SK-N-SH treated with all-trans-retinoic acid at 6 μM for 48 hours (cell line): ENCODE measurements around the gene MBTD1.
A peak's percentile ranks its signal among the peaks of the same experiment; 100 is the strongest.

ENCODE experiments used
- ATAC-seq: fragments of 200-7000 bp; cut with Tn5 transposase; 3 replicates; pipeline ENCODE4 v1.9.1; 2020; ENCODE audit warnings: mild to moderate bottlenecking, moderate library complexity
- BACH2 ChIP-seq: fragments of 250-450 bp; sonication (Bioruptor Pico); IDR thresholded peaks from 2 replicates; pipeline ENCODE4 v1.9.0; 2021; ENCODE audit warnings: mild to moderate bottlenecking, borderline replicate concordance
- CREB5 ChIP-seq: fragments of 250-450 bp; sonication (Bioruptor Pico); IDR thresholded peaks from 2 replicates; pipeline ENCODE4 v1.5.1; 2020; ENCODE audit warnings: low read depth, mild to moderate bottlenecking, moderate library complexity
- CSRNP3 ChIP-seq: fragments of 250-450 bp; sonication (Bioruptor Pico); IDR thresholded peaks from 2 replicates; pipeline ENCODE4 v1.5.1; 2021; ENCODE audit warnings: mild to moderate bottlenecking, moderate library complexity
- ISL1 ChIP-seq: fragments of 250-450 bp; sonication (Bioruptor Pico); IDR thresholded peaks from 2 replicates; pipeline ENCODE4 v2.1.2; 2022; ENCODE audit warnings: mild to moderate bottlenecking, moderate library complexity
- PATZ1 ChIP-seq: fragments of 250-450 bp; sonication (Bioruptor Pico); IDR thresholded peaks from 2 replicates; pipeline ENCODE4 v1.8.0; 2020; ENCODE audit warnings: mild to moderate bottlenecking, moderate library complexity, borderline replicate concordance
- POU6F1 ChIP-seq: fragments of 250-450 bp; sonication (Bioruptor Pico); IDR thresholded peaks from 2 replicates; pipeline ENCODE4 v1.8.0; 2021; ENCODE audit warnings: low read depth, mild to moderate bottlenecking, moderate library complexity, borderline replicate concordance
- RARB ChIP-seq: fragments of 250-450 bp; sonication (Bioruptor Pico); IDR thresholded peaks from 2 replicates; pipeline ENCODE4 v1.8.0; 2021; ENCODE audit warnings: mild to moderate bottlenecking, moderate library complexity
- SNAI2 ChIP-seq: fragments of 250-450 bp; sonication (Bioruptor Pico); IDR thresholded peaks from 2 replicates; pipeline ENCODE4 v1.5.0; 2020; ENCODE audit warnings: mild to moderate bottlenecking, moderate library complexity
- TCF4 ChIP-seq: fragments of 250-450 bp; sonication (Bioruptor Pico); IDR thresholded peaks from 2 replicates; pipeline ENCODE4 v1.8.0; 2021; ENCODE audit warnings: mild to moderate bottlenecking, moderate library complexity, borderline replicate concordance
- TSHZ2 ChIP-seq: fragments of 250-450 bp; sonication (Bioruptor Pico); IDR thresholded peaks from 2 replicates; pipeline ENCODE4 v1.5.0; 2020; ENCODE audit warnings: mild to moderate bottlenecking, moderate library complexity
- ZC3H10 ChIP-seq: fragments of 250-450 bp; sonication (Bioruptor Pico); IDR thresholded peaks from 2 replicates; pipeline ENCODE4 v1.5.1; 2021; ENCODE audit warnings: mild to moderate bottlenecking, moderate library complexity
- ZFP3 ChIP-seq: fragments of 250-450 bp; sonication (Bioruptor Pico); IDR thresholded peaks from 2 replicates; pipeline ENCODE4 v1.5.0; 2020; ENCODE audit warnings: mild to moderate bottlenecking, moderate library complexity
- ZFP30 ChIP-seq: fragments of 450-650 bp; formaldehyde crosslinking; IDR thresholded peaks from 2 replicates; pipeline ENCODE4 v1.5.0; 2022; ENCODE audit warnings: mild to moderate bottlenecking, moderate library complexity
- ZNF565 ChIP-seq: fragments of 450-650 bp; formaldehyde crosslinking; conservative IDR thresholded peaks from 2 replicates; pipeline ENCODE4 v1.5.0; 2020; ENCODE audit warnings: low read depth, mild to moderate bottlenecking, moderate library complexity
- ZNF70 ChIP-seq: fragments of 450-650 bp; formaldehyde crosslinking; IDR thresholded peaks from 2 replicates; pipeline ENCODE4 v1.5.0; 2020; ENCODE audit warnings: mild to moderate bottlenecking, moderate library complexity
- ZNF8 ChIP-seq: fragments of 450-650 bp; formaldehyde crosslinking; IDR thresholded peaks from 2 replicates; pipeline ENCODE4 v1.5.0; 2020; ENCODE audit warnings: mild to moderate bottlenecking, moderate library complexity

Gene MBTD1

GRCh38 chr17:51154176-51154575 lies 105.7 kb downstream of the MBTD1 start:
- ATAC-seq, result peak; percentile 35
- no peak for TF ChIP-seq ZFP30
- TF ChIP-seq ZNF565 (CRISPR knock-in tag), result no peak

GRCh38 chr17:51153210-51154072 lies 106.4 kb downstream of the MBTD1 start, which contains the start of gene NME1:
NME1 (plus strand) TSS chr17:51153559; CDS start chr17:51155655, 2,096 bp downstream.
- TF ChIP-seq ZNF565 (CRISPR knock-in tag) (no peak), TSHZ2 (0 out of 2 replicates have a peak, but pooled peaks have one; percentile 9), ZNF8 (CRISPR knock-in tag) (no peak), SNAI2 (CRISPR knock-in tag) (0 out of 2 replicates have a peak, but pooled peaks have one; percentile 47), ISL1 (CRISPR knock-in tag) (no peak), TCF4 (CRISPR knock-in tag) (0 out of 2 replicates have a peak, but pooled peaks have one; percentile 27), ZNF70 (CRISPR knock-in tag) (no peak), ZC3H10 (CRISPR knock-in tag) (no peak), POU6F1 (peak; percentile 42; the same call in 1 of the 2 replicates), CREB5 (CRISPR knock-in tag) (no peak), ZFP3 (CRISPR knock-in tag) (peak; percentile 44; the same call in 1 of the 2 replicates), CSRNP3 (CRISPR knock-in tag) (no peak)
- peak; percentile 95 for ATAC-seq

- TF ChIP-seq PATZ1 (no peak), ZFP30 (0 out of 2 replicates have a peak, but pooled peaks have one; percentile 14), CREB5 (CRISPR knock-in tag) (peak; percentile 76), ISL1 (CRISPR knock-in tag) (no peak), ZFP3 (CRISPR knock-in tag) (no peak), RARB (CRISPR knock-in tag) (no peak), POU6F1 (no peak), BACH2 (CRISPR knock-in tag) (0 out of 2 replicates have a peak, but pooled peaks have one; percentile 45), ZNF565 (CRISPR knock-in tag) (peak; percentile 66; the same call in 1 of the 2 replicates), TSHZ2 (peak; percentile 19; the same call in 1 of the 2 replicates)
- ATAC-seq, result peak; percentile 41
Observed at GRCh38 chr17:51152766-51153209, 107.1 kb downstream of the MBTD1 start.
